GM12878 (cell line): ENCODE data around the gene XRCC6. TPM values are rescaled to one million over a fixed set of nuclear protein-coding genes. Genes with fewer than 3 reads are reported as not detected.

Source experiments
- ATAC-seq: fragments of 200-7000 bp; cut with Tn5 transposase; 3 replicates; pipeline ENCODE4 v1.9.1; 2020; ENCODE audit warnings: mild to moderate bottlenecking, moderate library complexity
- BruUV-seq: library from RNA; stranded (reverse); fragments of 400-500 nt; replicated peaks from 2 replicates; lab custom pipeline; 2021; lab: Mats Ljungman, UMichigan
- CTCF ChIA-PET: fragments of 300-600 bp; sonication (Branson Sonifier 250); formaldehyde crosslinking; extraction: SDS; loops from one replicate; lab custom pipeline; 2021; ENCODE audit warnings: inconsistent platforms; lab: Yijun Ruan, JAX
- POLR2A ChIA-PET: fragments of 350-600 bp; formaldehyde crosslinking; extraction: SDS; loops from one replicate; lab custom pipeline; 2021; ENCODE audit warnings: inconsistent platforms; lab: Charles Lee
- RAD21 ChIA-PET: fragments of 300-600 bp; sonication (Branson Sonifier 250); formaldehyde crosslinking; loops from one replicate; lab custom pipeline; 2023; ENCODE audit warnings: antibody characterized with exemption; ENCODE audit not compliant: unreplicated experiment; lab: Charles Lee
- SMC1A ChIA-PET: fragments of 300-600 bp; sonication (Branson Sonifier 250); formaldehyde crosslinking; loops from one replicate; lab custom pipeline; 2023; ENCODE audit not compliant: unreplicated experiment, uncharacterized antibody; lab: Charles Lee
- DNase-seq: peaks from one replicate; pipeline ENCODE4 v3.0.0-alpha.2; 2011; ENCODE audit warnings: low read depth, low spot score
- FAIRE-seq: peaks from 3 replicates; lab custom pipeline; 2011; peaks lifted over from hg19 to GRCh38; lab: Jason Lieb, UNC
- H2AFZ ChIP-seq: 2 replicates; pipeline ENCODE4 v1.6.0; 2011; ENCODE audit warnings: low read depth, low read length, control low read depth; ENCODE audit not compliant: control insufficient read depth
- H3K27ac ChIP-seq: 2 replicates; pipeline ENCODE4 v1.5.1; 2011; ENCODE audit warnings: control low read depth; ENCODE audit not compliant: control insufficient read depth, insufficient read depth
- H3K27me3 ChIP-seq, 2 experiments: replicated peaks in 1 of 2; 2 replicates each; pipeline versions ENCODE4 v1.6.0 to v1.6.1; 2011; ENCODE audit warnings: low read length in 1 of 2; ENCODE audit not compliant: control insufficient read depth in 2 of 2, insufficient read depth in 2 of 2
- H3K36me3 ChIP-seq, 2 experiments: 2 replicates each; pipeline ENCODE4 v1.5.1; 2011; ENCODE audit warnings: low read length in 1 of 2; ENCODE audit not compliant: control insufficient read depth in 2 of 2, insufficient read depth in 2 of 2
- H3K4me1 ChIP-seq: 2 replicates; pipeline ENCODE4 v1.6.1; 2011; ENCODE audit warnings: mild to moderate bottlenecking, low read length, moderate library complexity, mixed read lengths; ENCODE audit not compliant: control insufficient read depth, insufficient read depth
- H3K4me2 ChIP-seq: 2 replicates; pipeline ENCODE4 v1.6.0; 2011; ENCODE audit warnings: control low read depth; ENCODE audit not compliant: control insufficient read depth, insufficient read depth
- H3K4me3 ChIP-seq: fragments of 200-600 bp; sonication (generic); 2 replicates; pipeline ENCODE4 v1.5.1; 2016
- H3K79me2 ChIP-seq: 2 replicates; pipeline ENCODE4 v1.6.0; 2011; ENCODE audit warnings: low read length; ENCODE audit not compliant: control insufficient read depth, insufficient read depth
- H3K9ac ChIP-seq: 2 replicates; pipeline ENCODE4 v1.8.0; 2011; ENCODE audit warnings: low read length, control low read depth, mixed read lengths; ENCODE audit not compliant: control insufficient read depth, insufficient read depth
- H3K9me3 ChIP-seq: replicated peaks from 3 replicates; pipeline ENCODE4 v1.5.1; 2011; ENCODE audit warnings: mild to moderate bottlenecking, low read length; ENCODE audit not compliant: control insufficient read depth, insufficient read depth
- H4K20me1 ChIP-seq: 2 replicates; pipeline ENCODE4 v1.6.0; 2011; ENCODE audit not compliant: control insufficient read depth, insufficient read depth
- ASH2L ChIP-seq: fragments of 300-600, 200-600 bp; sonication (generic); IDR thresholded peaks from 2 replicates; pipeline ENCODE4 v1.6.1; 2017; ENCODE audit warnings: low read depth, mild to moderate bottlenecking, borderline replicate concordance
- BACH1 ChIP-seq: fragments of 450-650 bp; IDR thresholded peaks from 2 replicates; pipeline ENCODE4 v1.6.1; 2017; ENCODE audit warnings: mild to moderate bottlenecking, borderline replicate concordance
- BCL3 ChIP-seq: IDR thresholded peaks from 2 replicates; pipeline ENCODE4 v1.6.1; 2011; ENCODE audit warnings: borderline replicate concordance, low read depth, mild to moderate bottlenecking, moderate library complexity, low read length; ENCODE audit not compliant: insufficient read depth, poor library complexity, severe bottlenecking
- EP300 ChIP-seq, 2 experiments: fragments of 150-350 bp in 1 of 2; IDR thresholded peaks; 2 replicates each; pipeline ENCODE4 v1.6.1; 2011 to 2012; ENCODE audit warnings: low read depth in 2 of 2, low read length in 2 of 2, borderline replicate concordance in 1 of 2, improper control_type of control experiment in 1 of 2, inconsistent platforms in 1 of 2; ENCODE audit not compliant: control insufficient read depth in 1 of 2
- IKZF2 ChIP-seq, 2 experiments: fragments of 450-650 bp; IDR thresholded peaks; 2 replicates each; pipeline ENCODE4 v1.6.1; 2017; ENCODE audit warnings: mild to moderate bottlenecking in 2 of 2, moderate library complexity in 2 of 2
- KDM1A ChIP-seq: fragments of 200-600 bp; sonication (generic); IDR thresholded peaks from 2 replicates; pipeline ENCODE4 v1.6.1; 2016; ENCODE audit warnings: borderline replicate concordance
- PAX5 ChIP-seq: IDR thresholded peaks from 2 replicates; pipeline ENCODE4 v1.6.1; 2011; ENCODE audit warnings: low read depth, low read length, borderline replicate concordance
- POU2F2 ChIP-seq: IDR thresholded peaks from 3 replicates; pipeline ENCODE4 v1.6.1; 2011; ENCODE audit warnings: low read depth, mild to moderate bottlenecking, low read length, borderline replicate concordance
- RAD21 ChIP-seq: IDR thresholded peaks from 2 replicates; pipeline ENCODE4 v1.6.1; 2011; ENCODE audit warnings: mild to moderate bottlenecking, low read depth, low read length, moderate library complexity; ENCODE audit not compliant: insufficient read depth
- SKIL ChIP-seq: fragments of 450-650 bp; IDR thresholded peaks from 2 replicates; pipeline ENCODE4 v1.6.1; 2017; ENCODE audit warnings: mild to moderate bottlenecking, low read depth, inconsistent platforms; ENCODE audit not compliant: poor library complexity, severe bottlenecking
- SMARCA5 ChIP-seq: fragments of 450-650 bp; IDR thresholded peaks from 2 replicates; pipeline ENCODE4 v1.6.1; 2017; ENCODE audit warnings: mild to moderate bottlenecking
- SUZ12 ChIP-seq: fragments of 200-600 bp; sonication (generic); IDR thresholded peaks from one replicate; pipeline ENCODE4 v1.6.1; 2018; ENCODE audit warnings: antibody characterized with exemption, mild to moderate bottlenecking; ENCODE audit not compliant: unreplicated experiment
- TCF12 ChIP-seq: IDR thresholded peaks from 2 replicates; pipeline ENCODE4 v1.6.1; 2011; ENCODE audit warnings: low read depth, mild to moderate bottlenecking, low read length
- ZBTB40 ChIP-seq: fragments of 450-650 bp; IDR thresholded peaks from 2 replicates; pipeline ENCODE4 v1.6.1; 2016; ENCODE audit warnings: mild to moderate bottlenecking, moderate library complexity, borderline replicate concordance
- WGBS: methylation state at CpG from one replicate; pipeline ENCODE4 v1.1.6; 2016; ENCODE audit warnings: low lambda C conversion rate; ENCODE audit not compliant: insufficient replicate concordance, insufficient coverage; ENCODE audit errors: missing lambda C conversion rate; 5-methylcytosine and 5-hydroxymethylcytosine counted together
- in situ Hi-C: fragments of 300-500 bp; cut with MboI; formaldehyde crosslinking; loops from 9 replicates; pipeline ENCODE4 v1.14.3; 2018; ENCODE audit warnings: mixed read lengths
- intact Hi-C: fragments of 100-400 bp; cut with micrococcal nuclease; formaldehyde crosslinking; loops from one replicate; pipeline ENCODE4 v1.14.2; 2022; ENCODE audit not compliant: unreplicated experiment
- polyA plus RNA-seq, 11 experiments: library from polyadenylated mRNA; depleted of rRNA in 4 of 11; unstranded in 6 of 11; stranded (reverse) in 5 of 11; fragments of >200 nt; fragmentation: Nextera tagmentation in 4 of 11; fragmentation: Illumina TruSeq in 1 of 11; extraction: Ambion mirVana in 4 of 11; extraction: Trizol in 1 of 11; gene quantifications; 1 replicate in 1 of 11; 2 replicates in 10 of 11; pipeline versions ENCODE4 v1.2.1 to v1.2.3, GENCODE V29; 2011 to 2016; ENCODE audit warnings: inconsistent platforms in 2 of 11, missing spikeins in 2 of 11, low read depth in 1 of 11
- total RNA-seq, 4 experiments: library from RNA; depleted of rRNA in 3 of 4; stranded (reverse); fragments of >200 nt in 3 of 4; fragmentation: Illumina TruSeq in 1 of 4; extraction: Trizol in 1 of 4; gene quantifications; 2 replicates each; pipeline versions ENCODE4 v1.2.1 to v1.2.3, GENCODE V29; 2013 to 2021

XRCC6 gene
- total and polyA plus RNA-seq, 10 of the 15 experiments (the other 5 are each of a cell fraction or from before 2014, with no cell fraction given) = 186 to 718 (median 348) TPM

GRCh38 chr22:41596776-41597634, 24.1 kb upstream of the XRCC6 start:
- peaks cover 2 to 12% of the 10 kb centered on the region in 2 experiments; a peak in 2 of 4 replicates for H3K36me3 ChIP-seq
- no peaks in the 10 kb centered on the region for H3K4me1 ChIP-seq
- no peaks in the 10 kb centered on the region for H3K9me3 ChIP-seq
- H3K9ac ChIP-seq = no peak overlapping the region
- no TSS peak for BruUV-seq
- peak; percentile 98 for ATAC-seq
- H3K27ac ChIP-seq = no peak overlapping the region
- SMC1A ChIA-PET = interaction anchor here (1.8 to 2.6 kb wide), 3 partner anchors 7 to 193 kb away, joined by 7 to 9 read pairs (median 8); partner anchors contain the start of gene PMM1
- FAIRE-seq = peak; percentile 31
- POLR2A ChIA-PET = interaction anchor here (0.7 kb wide), 1 partner anchor 31 kb away, joined by 3 read pairs; no protein-coding TSS in a partner anchor
- CTCF ChIA-PET = interaction anchor here (0.6 to 3.2 kb wide), 18 partner anchors 8 to 652 kb away, joined by 3 to 46 read pairs (median 6); partner anchors contain the start of genes PMM1, POLR3H and XRCC6
- no peak overlapping the region for H3K4me2 ChIP-seq
- no peaks in the 10 kb centered on the region for H4K20me1 ChIP-seq
- 86% methylated on average over 13 of the region's 13 CpGs for WGBS
- H3K4me3 ChIP-seq = no peak overlapping the region
- no peaks in the 10 kb centered on the region for H3K79me2 ChIP-seq
- RAD21 ChIA-PET = interaction anchor here (0.7 to 2.3 kb wide), 8 partner anchors 8 to 193 kb away, joined by 3 to 11 read pairs (median 3); partner anchors contain the start of gene POLR3H
- H2AFZ ChIP-seq = no peak overlapping the region
- intact Hi-C loops = loop anchor here (5.0 kb wide), 1 partner anchor 55 kb away; the partner anchor contains the start of gene POLR3H
- no peaks in the 10 kb centered on the region for H3K27me3 ChIP-seq
- in situ Hi-C loops = no loop called here
- no peak for DNase-seq
- no peak for TF ChIP-seq KDM1A
- TF ChIP-seq EP300 (IDR thresholded peaks at IDR 0.05; ENCODE audit: borderline replicate concordance in 1 of 2, control insufficient read depth in 1 of 2, low read depth in 2 of 2, low read length in 2 of 2) = no peak
- no peak for TF ChIP-seq SKIL
- TF ChIP-seq PAX5 = 0 out of 2 replicates have a peak, but pooled peaks have one; percentile 37
- TF ChIP-seq IKZF2 (IDR thresholded peaks at IDR 0.05) = no peak
- TF ChIP-seq SUZ12 = no peak
- TF ChIP-seq SMARCA5 = no peak
- no peak for TF ChIP-seq BCL3
- TF ChIP-seq TCF12 = no peak
- TF ChIP-seq POU2F2 = no peak
- TF ChIP-seq ASH2L = no peak
- TF ChIP-seq BACH1 = no peak
- TF ChIP-seq RAD21 = peak; percentile 58
- TF ChIP-seq ZBTB40 = no peak
